NOMO-1 (cell line): Measurements from ENCODE around the gene RNF220.

Source experiments
- DNase-seq, 2 experiments: peaks; one replicate each; lab custom pipeline; 2025; ENCODE audit not compliant: unreplicated experiment in 2 of 2; lab: John Stamatoyannopoulos, UW

Gene RNF220

DNA sequence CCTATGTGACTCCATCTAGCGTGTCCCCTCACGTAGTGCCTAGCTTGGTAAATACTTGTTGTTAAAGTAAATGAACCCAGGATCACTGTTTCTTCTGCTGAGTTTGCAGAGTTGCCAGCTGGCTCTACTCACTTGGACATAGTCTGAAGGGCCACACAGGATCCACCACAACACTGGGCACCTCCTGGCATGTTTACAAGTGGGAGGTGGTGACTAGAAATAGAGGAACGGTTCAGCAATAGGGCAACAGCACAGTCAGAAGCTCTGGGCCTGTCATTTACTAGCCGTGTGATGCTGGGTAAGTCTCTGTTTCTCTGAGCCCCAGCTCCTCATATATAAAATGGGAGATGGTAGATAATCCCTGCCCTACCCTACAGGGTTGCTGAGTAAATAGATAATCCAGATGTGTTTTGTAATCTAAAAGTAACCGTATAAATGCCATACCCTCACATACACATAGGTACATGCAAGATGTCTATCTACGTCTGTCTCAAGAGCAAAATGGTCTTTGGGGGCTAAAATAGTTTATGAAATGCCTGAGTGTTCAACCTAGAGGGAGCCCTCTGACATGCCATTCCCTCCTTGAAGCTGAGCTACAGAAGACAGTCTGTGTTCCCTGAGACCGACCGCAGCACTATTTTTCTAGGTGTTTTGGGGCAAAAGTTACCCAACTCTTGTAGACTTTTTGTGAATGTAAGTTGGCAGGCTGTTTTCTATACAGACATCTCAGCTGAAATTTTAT lies 20.5 kb downstream of the RNF220 start:
- DNase-seq, result no peak

DNA sequence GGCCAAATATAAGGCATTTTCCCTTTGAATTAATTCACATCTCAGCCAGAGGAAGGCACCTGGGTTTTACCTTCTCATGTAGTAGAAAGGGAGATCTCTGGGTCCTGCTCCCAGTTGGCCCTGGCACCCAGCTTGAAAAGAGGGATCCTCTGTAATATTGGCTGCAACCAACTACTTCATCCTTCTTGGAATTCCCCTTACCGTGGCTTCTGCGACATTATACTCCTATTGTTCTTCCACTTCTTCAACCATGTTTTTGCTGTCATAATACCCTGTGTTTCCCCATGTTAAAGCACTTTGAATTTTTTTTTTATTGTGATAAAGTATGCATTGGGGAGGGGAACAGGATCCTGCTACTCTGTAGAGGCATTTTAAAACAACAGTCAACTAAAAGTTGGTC lies 26.8 kb downstream of the RNF220 start:
- DNase-seq, result no peak

DNA sequence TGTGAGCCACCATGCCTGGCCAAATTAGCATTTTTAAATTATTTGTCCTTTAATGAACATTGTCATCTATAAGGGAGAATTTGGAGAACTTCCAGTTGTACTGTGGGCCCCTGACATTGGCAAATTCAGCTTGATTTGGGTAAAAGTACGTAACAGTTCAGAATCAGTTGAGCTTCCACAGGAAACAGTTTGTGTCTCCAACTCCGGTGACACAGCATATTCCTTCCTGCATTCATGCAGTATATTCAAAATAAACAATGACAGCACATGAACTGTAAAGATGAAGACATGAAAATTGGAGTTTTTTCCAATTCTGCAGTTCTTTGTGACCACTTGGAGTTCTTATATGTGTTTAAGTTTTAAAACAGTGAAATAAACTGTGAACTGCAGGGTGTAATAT lies 28.2 kb downstream of the RNF220 start:
- DNase-seq, result peak in 1 of 2 experiments; percentile 59

DNA sequence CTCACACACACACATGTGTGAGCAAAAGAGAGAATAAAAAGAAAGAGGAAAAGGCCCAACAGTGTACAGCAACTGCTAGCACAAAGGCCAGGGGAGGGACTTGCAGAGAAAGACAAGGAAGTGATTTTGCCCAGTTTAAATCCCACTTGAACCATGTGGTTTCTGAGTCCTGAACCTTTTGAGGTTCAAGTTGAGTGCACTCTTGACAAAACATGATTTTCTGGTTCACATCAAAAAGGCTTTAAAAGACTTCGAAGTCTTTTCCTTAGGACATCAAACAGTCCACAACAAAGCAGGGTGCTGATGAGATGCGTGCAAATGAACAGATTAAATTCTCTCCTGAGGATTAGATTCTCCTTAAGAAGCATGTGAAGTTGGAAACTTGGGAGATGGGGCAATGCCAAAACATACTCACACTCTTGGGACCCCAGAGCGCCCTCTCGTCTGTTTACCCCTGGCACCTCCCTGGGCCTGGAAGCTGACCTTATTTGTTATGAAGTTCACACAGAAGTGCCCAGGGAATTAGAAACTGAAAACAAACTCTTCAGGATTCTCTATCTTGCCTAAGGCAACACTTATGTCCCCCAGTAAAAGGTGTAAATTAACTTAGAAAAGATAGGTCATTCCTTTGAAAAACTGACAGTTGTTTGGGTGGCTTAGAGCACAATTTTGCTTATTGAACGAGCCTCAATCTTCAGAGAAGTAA lies 31.5 kb downstream of the RNF220 start:
- DNase-seq, result no peak

DNA sequence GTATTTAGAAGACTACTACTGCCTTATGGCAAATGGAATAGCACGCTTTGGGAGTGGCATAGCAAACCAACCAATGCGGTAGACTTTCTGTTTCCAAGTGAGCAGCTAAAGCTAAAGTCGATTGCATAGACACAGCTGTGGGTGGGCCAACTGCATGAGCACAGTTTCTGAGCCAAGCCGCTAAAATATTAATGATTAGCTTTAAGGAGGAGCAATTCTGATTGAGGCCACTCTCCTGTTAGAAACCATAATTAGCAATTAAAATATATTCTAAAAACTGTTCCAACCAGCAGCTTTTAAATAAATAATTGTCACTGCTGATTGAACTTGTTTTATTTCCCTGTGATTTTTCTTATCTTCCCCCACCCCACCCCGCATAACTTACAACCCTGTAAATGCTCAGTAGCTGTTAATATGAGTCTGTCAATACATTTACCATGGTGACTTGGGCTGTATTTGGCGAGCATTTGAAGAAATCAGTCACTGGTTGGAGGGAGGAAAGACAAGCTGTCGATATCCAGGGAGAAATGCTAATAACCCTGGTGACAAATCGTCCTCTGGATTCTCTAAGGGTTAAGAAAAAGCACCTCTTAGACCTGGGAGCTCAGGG lies 32.2 kb downstream of the RNF220 start:
- no peak for DNase-seq

DNA sequence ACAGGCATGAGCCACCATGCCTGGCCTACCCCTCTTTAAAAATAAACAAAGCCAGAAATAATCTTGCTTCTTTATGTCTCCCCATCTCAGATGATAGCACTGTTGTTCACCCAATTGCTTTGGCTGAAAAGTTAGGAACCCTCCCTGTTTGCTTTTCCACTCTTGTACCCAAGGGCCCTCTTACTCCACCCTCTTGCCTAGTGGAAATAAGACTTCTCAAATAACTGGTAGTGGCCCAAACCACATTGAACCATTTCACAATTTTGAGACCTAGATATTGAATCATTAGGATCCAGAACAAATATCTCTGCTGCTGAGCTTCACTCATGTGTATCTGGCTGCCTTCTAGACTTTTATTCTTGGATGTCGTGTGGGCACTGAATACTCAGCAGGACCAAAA lies 37.7 kb downstream of the RNF220 start:
- DNase-seq, result no peak

DNA sequence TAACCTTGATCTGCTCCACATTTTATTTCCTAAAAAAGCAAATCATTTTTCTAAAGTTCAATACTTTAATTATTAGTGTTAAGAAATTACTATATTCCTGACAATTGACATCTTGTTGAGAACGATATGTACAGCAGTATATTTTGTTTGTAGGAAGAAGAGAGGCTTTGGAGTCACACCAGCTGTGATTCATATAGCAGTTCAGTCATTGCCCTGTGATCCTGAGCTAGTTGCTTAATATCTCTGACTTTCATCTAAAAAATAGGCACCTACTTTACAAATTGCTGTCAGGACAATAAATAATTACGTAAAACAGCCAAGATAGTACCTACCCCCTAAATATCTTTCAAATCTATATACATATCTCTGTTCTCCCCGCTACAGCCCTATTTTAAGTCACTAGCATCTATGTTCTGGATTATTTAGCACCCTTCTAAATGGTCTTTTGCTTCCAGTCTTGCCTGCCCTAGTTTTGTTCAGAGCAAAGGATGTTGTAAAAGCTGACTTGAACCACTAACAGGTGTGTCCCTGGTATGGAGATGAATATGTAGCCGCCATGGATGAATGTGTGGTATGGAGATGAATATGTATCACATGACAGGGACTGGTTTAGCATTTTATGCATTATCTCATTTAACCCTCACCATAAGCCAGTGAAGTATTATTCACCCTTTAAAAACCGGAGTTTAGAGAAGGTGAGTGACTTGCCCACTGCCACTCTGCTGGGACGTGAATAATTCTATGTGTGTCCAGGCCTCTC lies 42.2 kb downstream of the RNF220 start:
- DNase-seq, result no peak

DNA sequence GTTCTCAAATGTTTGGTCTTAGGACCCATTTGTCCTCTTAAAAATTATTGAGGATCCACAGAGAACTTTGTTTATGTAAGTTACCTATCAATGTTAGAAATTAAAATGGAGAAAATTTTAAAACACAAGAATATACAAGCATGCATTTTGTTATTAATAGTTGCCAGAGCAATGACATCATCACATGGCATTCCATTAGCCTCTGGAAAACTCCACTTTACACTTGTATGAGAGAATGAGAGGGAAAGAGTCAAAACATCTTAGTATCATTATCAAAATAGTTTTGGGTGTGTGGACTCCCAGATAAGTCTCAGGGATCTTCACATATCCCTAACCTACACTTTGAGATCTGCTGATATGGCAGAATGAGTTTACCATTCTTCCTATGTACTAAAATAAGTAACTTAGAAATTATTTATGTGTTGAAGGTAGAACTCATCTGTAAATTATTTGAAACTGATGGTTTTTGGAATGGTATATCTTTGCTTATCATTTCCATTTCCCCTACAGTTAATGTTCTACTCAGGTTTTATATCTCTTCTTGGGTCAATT lies 48.8 kb downstream of the RNF220 start:
- DNase-seq, result no peak

DNA sequence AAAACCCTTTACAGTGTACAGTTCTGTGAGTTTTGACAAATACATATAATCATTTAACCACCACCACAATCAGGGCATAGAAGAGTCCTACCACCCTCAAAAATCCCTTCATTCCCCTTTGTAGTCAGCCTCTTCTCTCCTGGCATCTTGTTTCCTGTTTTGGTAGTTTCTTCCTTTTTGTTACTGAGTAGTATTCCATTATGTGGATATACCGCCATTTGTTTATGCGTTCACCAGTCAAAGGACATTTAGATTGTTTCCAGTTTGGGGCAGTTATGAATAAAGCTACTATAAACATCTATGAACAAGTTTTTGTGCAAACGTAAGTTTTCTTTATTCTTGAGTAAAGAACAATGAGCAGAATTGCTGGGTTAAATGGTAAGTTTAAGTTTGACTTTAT lies 49.6 kb downstream of the RNF220 start:
- no peak for DNase-seq

DNA sequence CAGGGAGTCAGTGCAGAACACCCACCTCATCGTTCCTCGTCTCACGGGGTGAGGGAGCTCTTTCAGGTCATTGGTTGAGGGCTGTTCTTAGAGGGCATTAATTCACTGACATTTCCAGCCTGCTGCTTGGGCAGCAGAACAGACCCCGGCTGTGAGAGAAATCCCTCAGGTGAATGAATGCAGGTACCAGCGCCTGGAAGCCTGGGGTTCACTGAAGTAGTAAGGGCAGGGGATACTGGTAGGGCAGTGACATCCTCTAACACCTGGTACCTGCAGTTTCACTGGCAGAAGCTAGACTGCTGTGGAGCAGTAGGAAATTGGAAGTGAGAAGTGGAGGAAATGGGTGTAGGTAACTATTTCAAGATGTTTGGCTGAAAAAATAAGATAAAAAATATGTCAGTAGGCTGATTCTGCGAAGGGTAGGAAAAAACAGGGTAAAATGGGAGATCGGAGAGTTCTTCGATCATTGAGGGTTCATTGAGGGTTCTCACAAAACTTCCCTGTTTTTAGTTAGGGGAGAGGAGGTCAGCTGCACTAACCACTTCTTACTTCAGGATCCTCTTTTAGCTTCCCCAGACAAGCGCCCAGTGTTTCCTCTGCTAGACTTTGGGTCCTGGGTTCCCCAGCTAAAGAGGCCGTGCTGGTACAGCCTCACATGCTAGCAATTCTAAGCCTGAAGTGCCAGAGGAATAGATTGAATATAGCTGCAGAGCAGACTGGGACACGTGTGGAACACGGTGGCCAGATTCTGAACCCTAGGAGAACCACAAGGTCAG lies 55.2 kb downstream of the RNF220 start:
- DNase-seq, result peak; percentile 10 to 68

DNA sequence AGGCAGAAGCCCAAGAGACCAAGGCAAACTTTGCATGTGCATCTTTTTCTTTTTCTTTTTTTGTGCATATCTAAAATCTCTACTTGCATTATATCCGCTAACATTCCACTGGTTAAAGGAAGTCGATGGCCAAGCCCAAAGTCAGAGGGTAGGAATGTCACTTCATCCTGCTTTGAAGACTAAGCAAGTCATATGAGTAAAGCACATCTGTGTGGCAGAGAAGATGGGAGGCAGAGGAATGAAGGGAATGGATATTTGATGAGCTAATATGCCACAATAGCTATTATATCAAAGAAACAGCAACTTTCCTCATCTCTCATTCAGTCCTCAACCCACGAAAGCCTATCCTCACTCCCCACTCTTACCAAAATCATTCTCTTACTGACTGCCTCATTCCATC lies 59.3 kb downstream of the RNF220 start:
- no peak for DNase-seq

DNA sequence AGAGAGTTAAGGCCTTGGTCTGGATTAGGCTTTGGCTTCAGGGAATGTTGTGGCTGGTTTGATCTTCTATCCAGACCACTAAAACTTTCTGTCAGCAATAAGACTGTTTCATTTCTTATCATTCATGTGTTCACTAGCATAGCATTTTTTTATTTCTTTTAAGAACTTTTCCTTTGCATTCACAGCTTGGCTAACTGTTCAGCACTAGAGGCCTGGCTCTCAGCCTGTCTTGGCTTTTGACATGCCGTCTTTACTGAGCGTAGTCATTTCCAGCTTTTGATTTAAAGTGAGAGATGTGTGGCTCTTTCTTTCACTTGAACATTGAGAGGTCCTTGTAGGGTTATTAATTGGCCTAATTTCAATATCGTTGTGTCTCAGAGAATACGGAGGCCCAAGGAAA lies 62.5 kb downstream of the RNF220 start:
- no peak for DNase-seq

DNA sequence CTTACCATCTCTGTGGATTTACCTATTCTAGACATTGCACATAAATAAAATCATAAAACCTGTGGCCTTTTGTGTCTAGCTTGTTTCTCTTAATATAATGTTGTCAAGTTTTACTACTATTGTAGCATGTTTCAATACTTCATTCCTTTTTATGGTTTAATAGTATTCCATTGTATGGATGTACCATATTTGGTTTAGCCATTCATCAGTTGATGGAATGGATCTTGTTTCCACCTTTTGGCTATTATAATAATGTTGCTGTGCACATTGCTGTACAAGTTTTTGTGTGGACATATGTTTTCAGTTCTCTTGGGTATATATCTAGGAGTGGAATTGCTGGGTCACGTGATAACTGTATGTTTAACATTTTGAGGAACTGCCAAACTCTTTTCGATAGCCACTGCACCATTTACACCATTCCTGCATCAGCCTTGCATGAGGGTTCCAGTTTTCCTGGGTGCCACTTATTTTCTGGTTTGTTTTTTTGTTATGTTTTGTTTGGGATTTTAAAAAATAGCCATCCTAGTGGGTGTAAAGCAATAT lies 66.9 kb downstream of the RNF220 start:
- no peak for DNase-seq

DNA sequence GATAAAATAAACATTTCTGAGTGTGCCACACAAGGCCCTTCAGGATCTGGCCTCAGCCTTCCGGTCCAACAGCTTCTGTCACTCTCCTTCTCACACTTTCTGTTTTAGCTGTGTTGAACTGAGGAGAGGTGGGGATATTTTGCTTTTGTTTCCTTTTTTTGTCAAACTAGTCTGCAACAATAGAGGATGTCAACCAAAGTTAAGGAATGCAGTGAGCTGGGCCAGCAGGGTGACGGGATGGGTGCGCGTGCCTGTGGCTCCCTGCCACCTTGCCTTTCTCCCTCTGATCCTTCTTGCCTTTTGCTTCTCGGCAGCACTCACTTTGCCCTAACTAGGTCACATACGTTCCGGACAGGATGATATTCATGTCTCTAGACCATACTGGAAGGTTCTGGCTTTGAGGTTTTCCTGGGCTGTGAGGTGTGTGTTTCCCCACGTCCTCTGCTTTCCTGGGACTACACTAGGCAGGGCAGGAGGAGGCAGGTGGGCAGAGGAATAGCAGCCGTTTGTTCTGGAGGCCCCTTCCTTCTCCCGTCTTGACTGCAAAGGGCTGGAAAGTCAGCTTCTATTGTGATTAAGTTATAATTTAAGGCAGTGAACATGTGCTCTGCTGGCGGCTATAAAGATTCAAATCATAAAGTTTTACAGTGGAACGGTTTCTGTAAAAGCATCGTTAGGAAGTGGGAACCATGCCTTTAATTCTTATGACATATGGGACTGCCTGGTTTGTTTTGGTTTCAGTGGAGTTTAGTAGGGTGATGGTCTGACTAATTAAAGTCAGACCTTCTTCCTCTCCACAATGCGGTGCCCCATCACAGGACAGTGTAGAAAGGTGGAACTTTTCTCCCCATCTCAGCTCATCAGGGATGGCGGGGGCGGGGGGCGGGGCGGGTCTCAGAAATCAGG lies 67.8 kb downstream of the RNF220 start:
- DNase-seq, result no peak

DNA sequence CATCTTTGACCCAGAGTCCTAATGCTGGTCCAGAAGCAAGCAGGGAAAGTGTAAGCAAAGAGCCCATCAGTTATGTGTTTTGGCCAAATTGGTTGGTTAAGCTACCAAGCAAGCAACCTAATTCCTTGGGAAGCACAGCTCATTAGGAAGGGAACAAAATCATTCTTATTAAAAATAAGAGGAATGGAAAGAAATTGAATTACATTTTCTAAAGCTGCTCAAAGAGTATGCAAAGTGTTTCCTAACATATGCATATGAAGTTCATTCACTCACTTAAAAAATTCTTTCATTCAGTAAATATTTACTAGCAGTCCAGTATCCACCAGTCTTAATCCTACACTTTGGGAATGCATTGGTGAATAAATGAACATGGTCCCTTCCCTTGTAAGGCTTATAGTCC lies 71.8 kb downstream of the RNF220 start:
- DNase-seq, result no peak

DNA sequence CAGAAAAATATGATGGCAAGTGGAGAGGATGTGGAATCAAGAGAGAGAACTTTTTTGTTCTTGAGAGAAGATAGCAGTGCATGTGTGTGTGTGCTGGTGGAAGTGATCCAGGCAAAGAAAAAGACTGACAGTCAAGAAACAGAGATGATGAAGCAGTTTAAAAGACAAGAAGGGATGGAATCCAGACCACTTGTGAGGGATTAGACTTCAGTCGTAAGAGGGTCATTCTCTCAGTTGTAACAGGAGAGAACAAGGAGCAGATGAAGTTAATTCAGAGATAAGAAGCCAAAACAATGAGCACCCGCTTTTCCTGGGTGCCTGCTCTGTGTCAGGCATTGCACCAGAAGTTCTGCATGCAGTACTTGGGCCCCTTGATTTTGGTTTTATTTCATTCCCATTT lies 76.6 kb downstream of the RNF220 start:
- no peak for DNase-seq

DNA sequence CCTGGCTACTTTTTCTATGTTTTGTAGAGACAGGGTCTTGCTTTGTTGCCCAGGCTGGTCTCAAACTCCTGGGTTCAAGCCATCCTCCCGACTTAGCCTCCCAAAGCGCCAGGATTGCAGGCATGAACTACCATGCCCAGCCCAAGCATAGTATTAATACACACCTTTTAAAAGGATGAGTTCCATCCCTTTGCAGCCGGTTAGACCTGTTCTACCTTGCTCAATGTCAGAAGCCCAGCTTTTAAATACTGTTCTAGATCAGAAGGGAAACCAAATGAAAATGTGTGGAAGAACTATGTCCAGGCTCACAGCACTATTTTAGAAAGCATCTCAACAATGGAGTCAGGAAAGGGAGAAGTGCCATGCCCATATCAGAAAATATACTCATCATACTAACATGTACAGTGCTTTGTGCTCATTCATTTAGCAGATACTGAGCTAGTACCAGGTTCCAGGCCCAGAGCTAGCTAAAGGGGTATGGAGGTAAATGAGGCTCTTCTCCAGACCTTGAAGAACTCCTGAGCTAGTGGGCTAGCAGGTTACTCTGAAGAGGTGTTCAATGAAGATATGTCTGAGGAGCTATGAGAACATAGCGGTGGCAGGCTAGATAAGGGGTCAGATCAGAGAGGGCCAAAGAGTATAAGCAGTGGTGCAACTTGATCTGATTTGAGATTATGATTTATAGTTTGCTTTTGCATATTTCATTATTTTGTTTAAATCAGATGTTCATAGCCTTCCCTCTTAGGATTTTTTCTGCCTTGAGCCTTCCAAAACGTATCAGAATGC lies 78.2 kb downstream of the RNF220 start:
- no peak for DNase-seq

DNA sequence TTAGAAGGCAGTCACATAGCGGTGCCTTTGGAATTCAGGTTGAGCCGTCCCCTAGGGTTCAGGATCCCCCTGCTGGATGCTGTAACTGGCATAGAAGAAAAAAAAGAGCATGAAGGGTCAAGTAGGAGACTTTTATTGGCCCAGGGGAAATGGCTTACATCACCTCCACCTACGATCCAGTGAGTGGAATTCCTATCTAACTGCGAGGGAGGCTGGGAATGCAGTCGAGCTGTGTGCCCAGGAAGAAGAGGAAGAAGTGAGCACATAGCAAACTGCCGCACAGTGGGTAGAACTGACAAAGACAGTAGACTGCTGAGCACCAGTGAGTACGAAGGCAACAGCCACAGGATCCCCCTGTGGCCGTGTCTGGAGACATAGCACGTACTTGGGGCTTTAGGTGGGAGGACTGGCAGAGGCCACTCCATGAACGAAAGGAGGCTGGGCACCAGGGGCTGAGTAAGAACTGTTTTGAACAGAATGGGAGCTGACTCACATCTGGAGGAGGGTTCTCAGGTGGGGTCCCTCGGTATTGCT lies 79.2 kb downstream of the RNF220 start:
- DNase-seq, result no peak
